IPS-18c (cell line): Measurements from ENCODE around the gene RAB8B.
A peak's percentile ranks its signal among the peaks of the same experiment; 100 is the strongest.

Experiments used
- H3K4me3 ChIP-seq: 2 replicates; pipeline ENCODE4 v1.7.0; 2013; ENCODE audit warnings: low read depth, mild to moderate bottlenecking, low read length, moderate library complexity; ENCODE audit not compliant: insufficient read depth
- H3K9me3 ChIP-seq: one replicate; pipeline ENCODE4 v1.6.1; 2013; ENCODE audit warnings: mild to moderate bottlenecking, low read length, moderate library complexity; ENCODE audit not compliant: control insufficient read depth, insufficient read depth

Gene RAB8B

DNA sequence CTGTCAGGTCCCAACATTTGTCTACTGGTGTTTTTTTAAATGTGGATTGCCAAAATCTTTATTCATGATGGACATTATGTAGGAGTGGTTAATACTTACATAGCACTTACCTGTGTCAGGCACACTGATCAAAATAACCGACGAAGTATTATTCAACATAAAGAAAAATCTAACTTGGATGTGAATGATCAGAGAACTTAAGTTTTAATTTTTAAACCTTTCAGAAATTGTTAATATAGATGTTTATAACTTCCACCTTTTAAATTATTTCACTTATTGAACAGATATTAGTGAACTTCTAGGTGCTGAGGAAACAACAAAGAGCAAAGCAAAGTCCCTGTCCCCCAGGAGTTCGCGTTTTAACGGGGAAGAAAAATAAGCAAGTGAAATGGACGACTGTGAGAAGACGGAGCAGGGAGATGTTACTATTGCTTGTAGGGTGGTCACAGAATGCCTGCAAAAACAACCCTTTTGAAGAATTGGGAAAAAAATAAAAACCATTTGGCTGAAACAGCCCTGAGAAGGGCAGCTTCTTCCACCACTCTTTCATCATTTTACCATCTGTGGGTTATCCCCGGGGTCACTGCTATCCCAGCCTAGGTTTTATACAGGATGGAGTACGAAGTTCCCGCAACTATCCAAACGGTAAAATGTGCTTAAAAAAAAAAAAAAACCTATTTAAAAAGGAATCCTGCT, 87.1 kb downstream of the RAB8B start:
- peak overlapping the region; percentile 80 for H3K4me3 ChIP-seq
- H3K9me3 ChIP-seq = no peaks in the 10 kb centered on the region

DNA sequence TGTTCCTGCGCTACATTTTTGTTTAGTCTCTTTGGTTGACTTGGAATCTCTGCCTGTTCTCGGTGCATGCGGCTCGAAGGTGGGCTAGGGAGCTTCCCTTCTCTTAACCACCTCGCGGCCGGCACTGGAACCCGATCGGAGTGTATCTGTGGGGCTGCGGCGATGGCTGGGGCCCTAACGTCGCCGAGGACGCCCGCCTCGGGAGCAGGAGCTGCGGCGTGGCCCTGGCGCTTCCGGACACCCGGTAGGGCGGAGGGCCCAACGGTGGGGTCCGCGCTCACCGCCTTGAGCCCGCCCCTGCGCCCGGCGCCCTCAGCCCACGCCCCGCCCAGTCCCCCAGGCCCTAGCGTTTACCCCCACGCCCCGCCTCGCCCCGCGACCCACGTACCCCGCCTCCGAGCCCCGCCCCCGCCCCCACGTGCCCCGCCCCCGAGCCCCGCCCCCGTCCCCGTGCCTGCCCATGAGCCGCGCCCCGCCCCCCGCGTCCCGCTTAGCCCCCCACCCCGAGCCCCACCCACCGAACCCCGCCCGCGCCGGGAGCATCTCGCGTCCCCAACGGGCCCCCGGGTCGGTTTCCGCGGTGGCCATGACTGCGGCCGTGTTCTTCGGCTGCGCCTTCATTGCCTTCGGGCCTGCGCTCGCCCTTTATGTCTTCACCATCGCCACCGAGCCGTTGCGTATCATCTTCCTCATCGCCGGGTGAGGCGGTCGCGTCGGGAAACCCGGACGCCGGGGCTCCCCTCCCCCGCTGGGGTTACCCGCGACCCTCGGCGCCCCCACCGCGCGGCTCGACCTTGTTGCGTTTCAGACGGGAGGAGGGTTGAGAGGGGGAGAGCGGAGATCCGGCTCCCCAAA, 87.9 kb downstream of the RAB8B start, which contains the start of gene APH1B:
Gene APH1B (plus strand): TSS at position 568 of the 855 bp plus-strand sequence. CDS start 19 bp downstream, at position 587.
- H3K4me3 ChIP-seq = peak within 1 kb of the TSS; percentile 80
- no peaks in the 10 kb centered on the region for H3K9me3 ChIP-seq

- Histone ChIP-seq H3K9me3 (no peaks in the 10 kb centered on the region), H3K4me3 (peak overlapping the region; percentile 80)
Measured at GRCh38 chr15:63277893-63278456, 88.6 kb downstream of the RAB8B start.

- Histone ChIP-seq H3K4me3 (no peak overlapping the region), H3K9me3 (no peaks in the 10 kb centered on the region)
Measured at GRCh38 chr15:63283126-63283525, 93.7 kb downstream of the RAB8B start.

DNA sequence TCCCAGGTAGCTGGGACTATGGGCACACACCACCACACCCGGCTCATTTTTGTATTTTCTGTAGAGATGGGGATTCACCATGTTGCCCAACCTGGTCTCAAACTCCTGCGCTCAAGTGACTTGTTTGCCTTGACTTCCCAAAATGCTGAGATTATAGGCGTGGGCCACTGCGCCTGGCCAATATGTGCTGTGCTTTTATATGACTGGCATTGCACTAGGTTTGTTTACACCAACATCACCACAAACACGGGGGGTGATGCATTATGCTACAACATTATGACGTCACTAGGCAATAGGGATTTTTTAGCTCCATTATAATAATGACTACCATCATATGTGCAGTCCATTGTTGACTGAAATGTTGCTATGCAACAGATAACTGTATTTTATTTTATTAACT, 94.9 kb downstream of the RAB8B start:
- H3K9me3 ChIP-seq = no peaks in the 10 kb centered on the region
- no peak overlapping the region for H3K4me3 ChIP-seq

DNA sequence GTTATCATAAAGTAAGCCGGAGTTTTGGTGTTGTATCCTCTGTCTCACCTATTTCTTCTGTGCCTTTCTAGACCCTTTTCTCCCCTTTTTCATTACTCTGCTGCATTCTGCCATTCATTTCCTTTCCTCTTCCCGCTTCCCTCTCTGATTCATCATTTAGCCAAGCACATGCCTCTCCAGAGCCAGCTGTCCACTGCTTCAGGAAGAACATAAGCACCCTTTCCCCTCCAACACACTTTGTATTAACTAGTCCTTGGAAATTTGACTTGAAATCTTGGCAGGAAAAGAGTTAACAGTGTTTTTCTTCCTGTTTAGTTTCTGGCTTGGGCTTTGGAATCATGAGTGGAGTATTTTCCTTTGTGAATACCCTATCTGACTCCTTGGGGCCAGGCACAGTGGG, 97.7 kb downstream of the RAB8B start:
- H3K9me3 ChIP-seq = no peaks in the 10 kb centered on the region
- H3K4me3 ChIP-seq = no peak overlapping the region

DNA sequence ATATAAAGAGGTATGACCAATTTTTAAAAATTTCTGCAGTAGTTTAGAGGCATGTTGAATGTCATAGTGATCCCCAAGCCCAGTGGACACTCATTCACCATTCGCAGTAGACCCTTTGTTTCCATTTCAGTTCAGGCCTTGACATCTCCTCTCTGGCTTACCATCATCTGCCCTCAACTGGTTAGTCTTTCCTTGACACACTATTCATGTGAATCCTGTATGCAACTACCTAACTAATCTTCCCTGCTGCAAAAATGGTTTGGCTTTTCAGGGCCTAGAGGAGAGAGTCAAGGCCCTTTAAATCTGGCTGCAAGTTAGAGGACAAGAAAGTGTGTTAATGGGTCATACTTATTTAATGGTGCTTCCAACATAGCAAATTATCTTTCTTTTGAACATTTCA, 98.9 kb downstream of the RAB8B start:
- no peaks in the 10 kb centered on the region for H3K9me3 ChIP-seq
- H3K4me3 ChIP-seq = no peak overlapping the region

DNA sequence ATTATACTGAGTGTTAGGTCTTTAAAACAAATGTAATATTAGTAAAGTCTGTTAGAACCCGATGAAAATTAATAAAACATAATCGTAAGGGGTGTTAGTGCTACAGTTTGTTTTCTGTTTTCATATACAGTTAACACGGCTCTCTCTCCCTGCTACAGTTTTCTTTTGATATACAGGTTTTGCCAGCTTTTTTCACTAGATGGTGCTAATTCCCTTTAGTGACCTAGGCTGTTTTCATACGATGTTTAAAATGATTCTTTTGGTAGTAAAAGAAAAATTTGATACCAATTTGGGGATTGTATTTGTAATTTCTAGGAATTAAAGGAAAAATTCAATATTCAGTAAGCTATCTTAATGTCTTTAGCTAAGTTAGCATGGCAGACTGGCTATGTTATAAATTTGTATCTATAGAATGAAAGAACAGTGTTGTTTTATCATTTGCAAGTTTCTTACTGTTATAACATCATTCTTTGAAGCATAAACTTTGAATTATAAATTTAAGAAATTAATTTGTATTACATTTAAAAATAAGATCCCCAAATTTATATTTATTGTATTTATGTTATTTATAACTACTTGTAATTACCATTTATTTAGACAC, 99.5 kb downstream of the RAB8B start:
- Histone ChIP-seq H3K9me3 (no peaks in the 10 kb centered on the region), H3K4me3 (no peak overlapping the region)

DNA sequence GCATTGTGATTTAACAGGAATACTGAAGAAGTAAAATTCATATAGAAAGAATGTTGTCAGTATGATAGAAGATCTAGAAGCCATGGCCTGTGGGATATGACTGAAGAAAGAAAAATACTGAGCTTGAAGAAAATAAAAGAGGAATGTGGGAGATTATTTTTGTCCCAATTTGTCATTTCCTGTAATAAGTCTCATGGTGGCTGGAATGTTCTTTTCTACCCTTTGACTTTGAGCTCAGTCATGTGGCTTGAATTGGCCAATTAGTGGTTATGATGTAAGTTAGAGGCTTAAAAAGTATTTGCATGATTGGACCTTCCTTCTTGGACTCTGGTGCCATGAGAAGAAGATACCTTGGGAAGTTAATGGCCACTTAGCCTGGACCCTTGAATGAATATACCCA, 102.1 kb downstream of the RAB8B start:
- Histone ChIP-seq H3K9me3 (no peaks in the 10 kb centered on the region), H3K4me3 (no peak overlapping the region)

DNA sequence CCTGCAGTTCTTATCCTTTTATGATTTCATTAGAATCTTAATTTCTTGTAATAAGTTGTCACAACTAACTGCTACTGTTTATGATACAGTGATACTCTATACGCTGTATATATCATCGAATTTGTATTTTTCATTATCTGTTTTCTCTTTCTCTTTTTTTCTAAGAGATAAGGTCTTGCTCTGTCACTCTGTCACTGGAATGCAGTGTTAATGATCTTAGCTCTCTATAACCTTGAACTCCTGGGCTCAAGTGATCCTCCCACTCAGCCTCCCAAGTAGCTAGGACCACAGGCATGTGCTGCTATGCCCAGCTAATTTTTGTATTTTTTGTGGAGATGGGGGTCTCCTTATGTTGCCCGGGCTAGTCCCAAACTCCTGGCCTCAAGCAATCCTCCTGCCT, 102.8 kb downstream of the RAB8B start:
- no peaks in the 10 kb centered on the region for H3K9me3 ChIP-seq
- H3K4me3 ChIP-seq = no peak overlapping the region

- H3K9me3 ChIP-seq = no peaks in the 10 kb centered on the region
- no peak overlapping the region for H3K4me3 ChIP-seq
Measured at GRCh38 chr15:63292771-63293170, 103.4 kb downstream of the RAB8B start.

- no peak overlapping the region for H3K4me3 ChIP-seq
- no peaks in the 10 kb centered on the region for H3K9me3 ChIP-seq
Measured at GRCh38 chr15:63294359-63294758, 105.0 kb downstream of the RAB8B start.

DNA sequence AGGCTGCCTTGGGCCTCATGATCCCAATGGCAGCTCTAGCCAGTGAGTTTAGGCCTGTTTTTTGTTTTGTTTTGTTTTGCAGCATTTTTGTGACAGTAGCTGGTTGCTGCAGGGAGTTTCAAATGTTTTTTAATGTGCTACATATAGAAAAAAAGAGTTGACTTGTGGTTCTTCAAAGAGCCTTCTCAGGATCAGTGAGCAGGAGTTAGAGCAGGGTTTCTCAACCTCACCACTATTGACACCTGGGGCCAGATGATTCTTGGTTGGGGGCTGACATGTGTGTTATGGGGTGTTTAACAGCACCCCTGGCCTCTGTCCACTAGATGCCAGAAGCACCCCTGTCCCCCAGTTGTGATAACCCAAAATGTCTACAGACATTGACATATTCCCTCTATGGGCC, 105.9 kb downstream of the RAB8B start:
- H3K9me3 ChIP-seq = no peaks in the 10 kb centered on the region
- H3K4me3 ChIP-seq = no peak overlapping the region

GRCh38 chr15:63296195-63296594, 106.8 kb downstream of the RAB8B start:
- no peaks in the 10 kb centered on the region for H3K9me3 ChIP-seq
- no peak overlapping the region for H3K4me3 ChIP-seq

- Histone ChIP-seq H3K9me3 (peaks cover 3% of the 10 kb centered on the region), H3K4me3 (no peak overlapping the region)
Measured at GRCh38 chr15:63299943-63300575, 110.7 kb downstream of the RAB8B start.

DNA sequence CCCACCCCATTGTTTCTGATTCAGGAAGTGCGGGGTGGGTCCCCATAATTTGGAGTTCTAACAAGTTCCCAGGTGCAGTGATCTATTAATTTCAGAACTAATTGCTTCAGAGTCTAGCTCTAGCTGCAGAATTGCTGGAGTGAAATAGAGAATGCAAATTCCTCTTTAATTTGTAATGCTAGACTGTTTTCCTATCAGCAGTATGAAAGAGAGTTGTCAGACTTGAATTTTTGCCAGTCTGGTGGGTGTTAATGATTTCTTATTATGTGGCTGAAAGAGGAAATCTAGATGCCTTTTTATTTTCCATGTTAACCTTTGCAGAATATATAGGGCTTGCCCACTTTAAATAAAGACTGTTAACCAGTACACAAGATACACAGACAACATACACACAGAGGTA, 111.7 kb downstream of the RAB8B start:
- Histone ChIP-seq H3K4me3 (no peak overlapping the region), H3K9me3 (peaks cover 3% of the 10 kb centered on the region)

- Histone ChIP-seq H3K4me3 (no peak overlapping the region), H3K9me3 (peaks cover 3% of the 10 kb centered on the region)
Measured at GRCh38 chr15:63305260-63305659, 115.9 kb downstream of the RAB8B start.
